Raji (cell line): ENCODE results near the gene TMEM192.

Experiments
- POLR2A ChIP-seq: IDR thresholded peaks from 2 replicates; pipeline ENCODE4 v1.6.1; 2011; ENCODE audit warnings: low read depth, low read length, control low read depth; ENCODE audit not compliant: insufficient read depth

The TMEM192 gene

DNA sequence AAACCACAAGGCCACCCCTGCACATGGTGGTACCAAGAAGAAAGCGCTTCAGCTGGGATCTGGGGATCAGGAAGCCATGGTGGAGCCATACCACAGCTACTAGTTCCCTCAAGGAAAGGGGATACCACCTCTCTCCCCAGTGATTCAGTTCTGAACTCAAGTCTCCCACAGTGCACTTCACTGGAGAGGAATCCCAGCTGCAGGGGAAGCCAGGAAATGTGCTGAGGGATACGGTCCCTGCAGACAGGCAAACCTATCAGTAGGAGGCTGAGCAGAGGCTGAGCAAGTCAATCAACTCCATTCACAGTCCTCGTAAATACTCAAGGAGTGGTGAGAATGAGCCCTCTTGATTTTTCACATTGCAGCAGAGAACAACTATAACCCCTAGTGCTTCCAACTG lies 11.0 kb downstream of the TMEM192 start:
- TF ChIP-seq POLR2A, result no peak

DNA sequence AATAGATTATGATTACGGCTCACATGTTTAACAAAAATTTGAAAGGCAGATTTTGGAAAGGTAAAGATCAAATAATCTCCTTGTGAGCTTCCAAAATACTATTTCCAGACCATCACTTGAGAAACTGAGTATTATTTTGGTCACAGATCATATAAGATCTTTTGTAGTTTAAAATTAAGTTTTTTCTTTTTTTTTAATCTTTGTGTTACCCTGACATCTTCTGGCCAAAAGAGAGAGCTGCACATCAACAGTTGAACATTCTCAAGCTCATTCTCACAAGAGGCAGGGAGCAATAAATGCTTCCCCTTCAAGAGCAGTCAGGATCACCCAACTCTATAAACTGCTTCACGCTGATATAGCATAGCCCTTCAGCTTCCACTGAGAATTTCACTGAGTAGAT lies 15.9 kb downstream of the TMEM192 start:
- TF ChIP-seq POLR2A, result no peak

DNA sequence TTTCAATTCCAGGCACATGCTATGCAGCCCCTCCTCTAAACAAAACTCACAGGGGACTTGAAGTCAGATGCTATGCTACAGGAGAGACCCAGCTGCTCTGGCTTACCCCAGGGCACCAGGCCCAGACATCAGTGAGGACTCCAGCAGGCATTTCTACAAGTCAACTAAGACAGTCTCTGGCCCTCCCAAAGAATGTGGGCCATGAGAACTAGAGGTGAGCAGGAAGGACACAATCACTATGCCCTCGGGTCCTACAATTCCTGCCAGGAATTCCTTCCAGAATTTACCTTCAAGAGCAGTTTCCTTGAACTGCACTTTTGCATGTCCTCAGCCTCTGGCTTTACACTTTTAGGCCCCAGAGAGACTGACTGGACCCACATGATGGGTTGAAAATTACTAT lies 17.4 kb downstream of the TMEM192 start:
- TF ChIP-seq POLR2A, result no peak

DNA sequence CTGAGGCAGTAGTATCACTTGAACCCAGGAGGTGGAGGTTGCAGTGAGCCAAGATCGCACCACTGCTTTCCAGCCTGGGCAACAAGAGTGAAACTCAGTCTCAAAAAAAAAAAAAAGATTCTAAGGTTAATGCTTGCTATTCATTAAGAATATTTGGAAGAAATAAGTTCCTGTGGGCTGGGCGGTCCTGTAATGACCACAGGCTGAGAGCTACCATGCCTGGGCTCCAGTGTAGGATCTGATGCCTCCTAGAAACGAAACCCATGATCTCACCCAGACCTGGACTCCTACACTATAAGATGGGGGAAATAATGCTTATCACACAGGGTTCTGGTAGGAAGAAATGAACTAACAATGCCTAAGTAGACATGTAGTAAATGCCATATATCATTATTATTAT lies 17.8 kb downstream of the TMEM192 start:
- TF ChIP-seq POLR2A, result no peak

DNA sequence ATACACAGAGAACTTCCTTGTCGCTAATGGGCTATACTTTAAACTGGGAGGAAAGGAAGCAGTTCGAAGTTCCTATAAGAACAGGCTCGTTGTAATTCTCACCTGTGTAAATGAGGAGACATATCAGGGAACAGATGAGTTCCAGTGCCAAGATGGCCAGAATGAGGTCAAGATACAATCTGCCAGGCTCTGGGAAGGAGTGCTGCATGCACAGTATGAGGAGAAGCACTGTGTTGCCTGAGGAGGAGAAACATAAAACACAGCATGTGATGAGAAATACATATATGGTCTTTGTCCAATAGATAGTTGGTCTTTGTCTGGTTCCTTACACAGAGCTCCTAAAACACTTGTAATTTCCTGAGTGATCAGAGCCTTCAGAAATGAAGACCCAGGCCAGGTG lies 24.3 kb downstream of the TMEM192 start:
- TF ChIP-seq POLR2A, result no peak

DNA sequence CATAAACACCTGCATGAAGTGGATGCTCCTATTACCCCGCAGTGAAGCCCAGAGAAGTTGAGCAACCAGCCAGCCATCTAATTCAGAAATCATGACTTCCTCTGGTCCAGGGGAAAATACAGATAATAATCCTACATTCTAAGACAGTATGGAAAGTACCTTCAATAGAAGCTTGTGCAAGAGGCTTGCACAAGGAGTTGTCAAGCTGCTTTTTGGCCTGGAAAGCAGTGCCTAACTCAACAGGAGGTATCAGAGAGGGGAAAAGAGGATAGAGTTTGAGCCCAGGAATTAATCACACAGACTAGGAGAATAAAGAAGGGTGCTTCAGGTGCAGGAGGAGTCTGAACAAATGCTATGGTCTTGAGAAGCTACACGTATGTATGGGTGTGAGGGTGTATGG lies 26.7 kb downstream of the TMEM192 start:
- no peak for TF ChIP-seq POLR2A

DNA sequence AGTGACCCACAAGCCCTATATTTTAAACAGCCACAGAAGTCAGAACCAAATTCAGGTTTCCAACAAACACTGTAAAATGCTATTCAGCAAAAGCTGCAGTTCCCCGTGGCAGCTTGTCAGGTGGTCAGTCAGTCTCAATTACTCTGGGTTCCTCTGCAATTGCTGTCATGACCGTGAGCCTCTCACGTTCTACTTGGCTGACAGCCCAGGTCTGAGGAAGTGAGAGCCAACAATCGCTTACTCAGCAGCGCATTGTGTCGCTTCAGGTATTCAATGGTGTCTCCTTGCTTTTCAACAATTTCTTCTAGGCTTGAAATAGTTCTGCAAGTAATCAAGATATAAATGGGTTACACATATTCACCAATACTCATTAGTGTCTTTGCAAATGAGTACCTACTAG lies 33.2 kb downstream of the TMEM192 start:
- TF ChIP-seq POLR2A, result no peak

DNA sequence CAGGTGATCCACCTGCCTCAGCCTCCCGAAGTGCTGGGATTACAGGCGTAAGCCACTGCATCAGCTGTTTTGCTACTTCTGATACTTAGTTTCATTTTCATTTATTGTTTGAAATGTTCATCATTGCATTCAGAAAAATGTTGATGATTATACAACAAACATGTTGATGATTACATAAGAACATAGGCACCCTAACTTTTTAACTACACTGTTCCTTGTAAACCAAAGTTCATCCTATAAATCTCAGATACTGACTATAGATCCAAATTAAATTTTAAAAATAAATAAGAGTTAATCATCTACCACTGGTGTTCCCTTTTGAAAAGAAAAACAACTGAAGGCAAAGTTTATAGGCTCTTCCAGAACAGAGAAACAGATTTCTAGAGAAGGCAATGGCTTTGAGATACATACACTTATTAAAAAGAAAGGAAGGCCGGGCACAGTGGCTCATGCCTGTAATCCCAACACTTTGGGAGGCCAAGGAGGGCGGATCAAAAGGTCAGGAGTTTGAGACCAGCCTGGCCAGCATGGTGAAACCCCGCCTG lies 35.6 kb downstream of the TMEM192 start:
- TF ChIP-seq POLR2A, result no peak

DNA sequence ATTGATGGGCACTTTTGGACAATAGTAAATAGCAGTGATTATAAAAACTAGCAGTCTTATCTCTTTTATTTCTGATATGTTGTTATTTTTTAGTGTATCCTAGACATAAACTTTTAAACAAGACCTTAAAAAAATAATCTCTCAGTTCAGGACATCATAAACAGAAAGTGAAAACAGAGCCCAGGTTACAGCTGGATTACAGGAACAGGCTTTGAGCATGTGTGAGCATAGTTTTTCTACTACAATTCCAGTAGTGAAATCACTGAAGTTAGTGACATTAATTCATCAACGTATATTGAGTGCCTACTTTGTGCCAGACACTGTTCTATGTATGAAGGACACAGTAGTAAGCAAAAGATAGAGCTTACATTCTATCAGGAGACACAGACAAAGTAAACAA lies 42.1 kb downstream of the TMEM192 start:
- TF ChIP-seq POLR2A, result no peak

DNA sequence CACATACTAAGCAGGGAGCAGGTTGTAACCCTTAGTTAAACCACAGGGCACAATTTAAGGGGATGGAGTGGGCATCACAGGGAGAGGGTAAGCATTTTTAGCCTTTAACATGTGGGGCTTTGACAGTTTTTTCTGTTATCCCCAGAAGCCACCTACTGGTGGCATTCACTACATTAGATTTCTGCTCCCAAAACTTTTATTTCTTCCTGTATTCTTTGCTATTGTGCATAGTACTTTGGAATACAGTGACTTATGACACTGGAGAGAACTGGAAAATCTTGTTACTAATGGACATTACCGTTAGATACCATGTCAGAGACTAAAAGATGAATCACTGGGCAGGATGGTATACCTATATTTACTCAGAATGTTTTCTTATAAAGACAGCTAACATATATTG lies 51.7 kb downstream of the TMEM192 start:
- TF ChIP-seq POLR2A, result no peak

DNA sequence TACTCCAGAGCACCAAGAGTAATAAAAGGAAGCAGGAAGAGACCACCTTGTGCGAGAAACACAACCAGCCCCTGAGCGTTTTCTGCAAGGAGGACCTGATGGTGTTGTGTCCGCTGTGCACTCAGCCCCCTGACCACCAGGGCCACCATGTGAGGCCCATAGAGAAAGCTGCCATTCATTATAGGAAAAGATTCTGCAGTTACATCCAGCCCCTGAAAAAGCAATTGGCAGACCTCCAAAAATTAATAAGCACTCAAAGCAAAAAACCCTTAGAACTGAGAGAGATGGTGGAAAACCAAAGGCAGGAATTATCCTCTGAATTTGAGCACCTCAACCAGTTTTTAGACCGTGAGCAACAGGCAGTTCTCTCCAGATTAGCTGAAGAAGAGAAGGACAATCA lies 53.3 kb downstream of the TMEM192 start:
- no peak for TF ChIP-seq POLR2A

DNA sequence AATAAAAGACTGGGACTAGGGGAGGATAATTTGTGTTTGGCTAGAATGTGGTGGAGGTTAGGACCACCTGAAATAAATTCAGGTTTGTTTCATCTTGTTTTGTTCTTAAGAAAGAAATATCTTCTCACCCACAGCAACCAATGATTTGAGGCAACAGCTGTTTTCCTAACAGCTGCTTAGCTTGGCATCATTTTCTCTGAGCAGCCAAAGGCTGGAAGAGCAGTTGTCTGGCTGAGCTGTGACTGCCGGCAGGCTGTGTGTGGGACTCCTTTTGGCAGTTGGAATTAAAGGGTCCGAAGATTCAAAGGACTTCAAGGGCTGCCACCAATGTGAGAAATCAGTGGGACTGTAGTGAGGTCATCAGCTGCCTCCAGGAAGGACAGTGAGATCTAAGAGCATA lies 54.0 kb downstream of the TMEM192 start:
- no peak for TF ChIP-seq POLR2A

DNA sequence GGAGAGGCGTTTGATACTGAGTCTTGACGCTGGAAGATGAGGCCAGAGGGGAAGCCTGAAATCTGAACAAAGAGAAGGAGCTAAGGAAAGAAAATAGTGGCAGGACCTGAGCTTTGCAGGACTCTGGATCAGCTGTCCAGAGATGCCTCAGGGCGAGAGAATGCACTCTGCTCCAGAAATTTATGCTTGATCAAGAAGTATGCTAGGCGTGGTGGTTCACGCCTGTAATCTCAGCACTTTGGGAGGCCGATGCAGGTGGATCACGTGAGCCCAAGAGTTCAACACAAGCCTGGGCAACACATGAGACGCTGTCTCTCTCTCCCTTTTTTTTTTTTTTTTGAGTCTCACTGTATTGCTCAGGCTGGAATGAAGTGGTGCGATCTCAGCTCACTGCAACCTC lies 57.1 kb downstream of the TMEM192 start:
- TF ChIP-seq POLR2A, result no peak

DNA sequence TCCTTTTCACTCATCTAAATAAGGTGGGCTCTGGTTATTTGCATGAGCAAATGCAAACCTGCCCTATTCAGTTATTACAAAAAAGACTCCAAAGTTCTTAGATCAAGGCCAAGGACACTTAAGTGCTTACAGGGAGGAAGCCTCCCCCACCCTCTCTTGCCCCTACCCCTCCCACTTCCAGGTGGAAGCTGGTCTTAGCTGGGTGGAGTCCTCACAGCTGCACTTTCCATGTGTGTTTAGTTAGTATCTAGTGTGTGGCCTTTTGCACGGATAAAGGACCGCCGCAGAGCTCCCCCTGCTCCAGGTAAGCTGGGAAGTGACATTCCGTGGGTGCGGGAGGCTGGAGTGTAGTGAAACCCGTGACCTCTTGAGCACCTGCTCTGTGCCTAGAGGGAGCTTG lies 59.0 kb downstream of the TMEM192 start, which contains the start of gene TRIM75:
Gene TRIM75 (plus strand): TSS at position 222 of the 400 bp plus-strand sequence. CDS start 5,282 bp downstream, outside the sequence.
- TF ChIP-seq POLR2A, result no peak

DNA sequence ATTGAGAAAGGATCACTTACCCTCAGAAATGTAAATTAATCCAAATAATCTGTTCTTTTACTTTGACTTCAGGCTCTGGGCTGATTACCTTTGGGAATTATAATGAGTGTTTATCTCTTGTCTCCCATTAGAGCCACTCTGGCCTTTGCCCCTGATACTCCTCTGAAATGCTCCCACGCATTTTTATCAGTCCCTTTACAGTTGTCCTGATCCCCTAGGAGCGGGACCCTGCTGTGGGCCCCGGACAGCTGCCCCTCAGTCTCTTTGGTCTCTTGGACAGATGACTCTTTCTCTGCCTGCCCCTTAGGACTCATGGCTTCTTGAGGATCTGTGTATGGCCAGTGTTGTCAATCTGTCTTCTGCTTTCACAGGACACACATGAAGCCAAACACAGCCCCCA lies 60.0 kb downstream of the TMEM192 start:
- TF ChIP-seq POLR2A, result no peak

DNA sequence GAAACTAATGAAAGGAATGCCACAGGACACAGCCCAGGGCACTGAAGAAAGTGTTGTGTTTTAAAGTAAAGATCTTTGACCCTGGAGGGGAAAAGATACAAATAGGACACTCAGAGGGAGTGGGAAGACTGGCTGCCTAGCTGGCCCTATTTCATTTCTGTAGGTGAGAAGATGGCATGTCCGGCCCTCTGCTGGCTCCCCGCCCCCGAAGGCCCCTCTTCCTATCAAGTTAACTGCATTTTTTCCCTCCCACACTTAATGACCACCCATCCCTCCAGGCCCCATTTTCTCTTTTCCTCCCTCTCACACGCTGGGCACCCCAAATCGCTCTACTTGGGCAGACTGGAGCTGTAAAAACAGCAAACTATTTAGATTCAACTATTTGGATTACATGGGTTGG lies 64.5 kb downstream of the TMEM192 start:
- TF ChIP-seq POLR2A, result no peak

DNA sequence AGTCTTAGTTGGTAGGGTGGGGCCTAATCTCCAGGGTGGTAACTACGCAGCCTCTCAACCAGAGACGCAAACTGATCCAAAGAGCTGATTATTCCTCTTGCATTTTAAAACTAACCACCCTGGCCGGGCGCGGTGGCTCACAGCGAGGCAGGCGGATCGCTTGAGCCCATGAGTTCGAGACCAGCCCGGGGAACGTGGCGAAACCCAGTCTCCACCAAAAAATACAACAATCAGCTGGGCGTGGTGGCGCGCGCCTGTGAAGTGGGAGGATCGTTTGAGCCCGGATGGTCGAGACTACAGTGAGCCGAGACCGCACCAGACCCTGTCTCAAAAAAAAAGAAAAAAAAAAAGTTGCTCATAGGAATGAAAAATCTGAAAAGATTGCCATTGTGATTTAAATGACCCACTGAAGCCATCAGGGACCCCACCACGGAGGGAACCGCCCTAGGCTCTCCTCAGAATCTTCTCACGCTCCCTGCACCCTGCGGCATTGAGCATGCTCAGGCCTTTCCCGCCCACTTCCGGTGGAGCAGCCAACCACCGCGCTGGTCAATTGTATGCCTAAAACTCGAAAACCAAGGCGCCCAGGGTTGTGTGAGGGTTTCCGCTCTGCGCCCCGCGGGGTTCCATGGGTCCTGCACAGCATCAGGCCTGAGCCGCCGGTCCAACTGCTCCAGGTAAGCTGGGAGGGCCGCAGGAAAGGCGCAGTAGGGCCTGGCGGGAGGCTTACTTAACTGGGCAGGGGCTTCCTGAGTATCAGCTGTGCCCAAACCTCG lies 81.0 kb downstream of the TMEM192 start, which contains the start of gene TRIM60:
Gene TRIM60 (plus strand): TSS at position 564 of the 776 bp plus-strand sequence. CDS start 8,074 bp downstream, outside the sequence.
- no peak for TF ChIP-seq POLR2A
